ENCODE results near the gene RFX8.

DNA sequence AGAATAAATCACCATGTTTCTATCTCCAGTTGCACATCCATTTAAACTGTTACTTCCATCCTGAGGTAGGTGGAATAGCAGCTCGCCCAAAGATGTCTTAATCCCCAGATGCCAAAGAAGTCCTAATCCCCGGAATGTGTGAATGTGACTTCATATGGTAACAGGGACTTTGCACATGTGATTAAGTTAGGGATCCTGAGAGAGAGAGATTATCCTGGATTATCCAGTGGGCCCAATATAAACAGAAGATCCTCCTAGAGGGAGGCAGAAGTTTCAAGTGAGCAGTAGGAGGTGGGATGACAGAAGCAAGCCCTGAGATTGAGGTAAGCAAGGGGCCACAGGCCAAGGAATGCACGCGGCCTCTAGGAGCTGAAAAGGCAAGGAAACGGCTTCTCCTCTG lies 107.4 kb downstream of the RFX8 start:
- TF ChIP-seq CTCF (IDR thresholded peaks at IDR 0.05; ENCODE audit: control extremely low read depth in 1 of 3, insufficient read depth in 1 of 3, low read depth in 1 of 3, low read length in 3 of 3): no peak
- no peak for TF ChIP-seq FOSL1 (IDR thresholded peaks at IDR 0.05; ENCODE audit: insufficient read depth, low read depth, low read length)
- TF ChIP-seq RAD21 (IDR thresholded peaks at IDR 0.05 in 1 of 2, conservative IDR thresholded peaks at IDR 0.05 in 1 of 2; ENCODE audit: low read depth in 2 of 2, low read length in 2 of 2): no peak
- TF ChIP-seq SP1 (IDR thresholded peaks at IDR 0.05; ENCODE audit: low read depth, low read length): no peak
- no peak for TF ChIP-seq TAF1 (IDR thresholded peaks at IDR 0.05; ENCODE audit: low read depth, low read length)
- no peak for TF ChIP-seq CREB1 (IDR thresholded peaks at IDR 0.05)
- no peak for TF ChIP-seq POLR2AphosphoS5 (IDR thresholded peaks at IDR 0.05; ENCODE audit: low read depth, low read length)
- no peak for TF ChIP-seq EZH2 (IDR thresholded peaks at IDR 0.05; ENCODE audit: low read depth, low read length, severe bottlenecking)
- no peak for TF ChIP-seq POLR2A (IDR thresholded peaks at IDR 0.05; ENCODE audit: control extremely low read depth in 1 of 2, low read depth in 2 of 2, low read length in 2 of 2)
- TF ChIP-seq SIX5 (IDR thresholded peaks at IDR 0.05; ENCODE audit: low read depth, low read length): no peak
- TF ChIP-seq SUZ12 (IDR thresholded peaks at IDR 0.05; ENCODE audit: low read length): no peak

Measured in H1 (cell line).